HEK293T (cell line): ENCODE results near the gene HPF1.
"Not testable (repeated sequence)": the region's sequence is repeated elsewhere in the genome, so short reads cannot be mapped to it uniquely, and the experiment has no call there.

ENCODE experiments used
- CTCF ChIA-PET: fragments of 350-600 bp; formaldehyde crosslinking; extraction: SDS; loops from one replicate; lab custom pipeline; 2021; ENCODE audit warnings: antibody characterized with exemption, inconsistent platforms; lab: Yijun Ruan, JAX
- POLR2A ChIA-PET: fragments of 350-600 bp; formaldehyde crosslinking; extraction: SDS; loops from one replicate; lab custom pipeline; 2020; ENCODE audit warnings: antibody characterized with exemption, inconsistent platforms; lab: Yijun Ruan, JAX
- DNase-seq: peaks from one replicate; pipeline ENCODE4 v3.0.0; 2012; ENCODE audit warnings: mixed read lengths; ENCODE audit errors: extremely low spot score
- ARNT ChIP-seq: fragments of 450-650 bp; IDR thresholded peaks from 2 replicates; pipeline ENCODE4 v1.6.1; 2017; ENCODE audit warnings: mild to moderate bottlenecking
- BHLHE40 ChIP-seq: fragments of 450-650 bp; IDR thresholded peaks from 2 replicates; pipeline ENCODE4 v1.6.1; 2016; ENCODE audit warnings: mild to moderate bottlenecking, moderate library complexity, borderline replicate concordance
- CTBP1 ChIP-seq: fragments of 450-650 bp; IDR thresholded peaks from 2 replicates; pipeline ENCODE4 v1.6.1; 2016; ENCODE audit warnings: borderline replicate concordance
- ELF4 ChIP-seq: fragments of 450-650 bp; IDR thresholded peaks from 2 replicates; pipeline ENCODE4 v1.6.1; 2017; ENCODE audit warnings: antibody characterized with exemption
- FOXA1 ChIP-seq: fragments of 450-650 bp; IDR thresholded peaks from 2 replicates; pipeline ENCODE4 v1.6.1; 2016; ENCODE audit warnings: mild to moderate bottlenecking
- FOXK2 ChIP-seq: fragments of 450-650 bp; IDR thresholded peaks from 2 replicates; pipeline ENCODE4 v1.6.1; 2016; ENCODE audit warnings: mild to moderate bottlenecking
- FOXM1 ChIP-seq: fragments of 450-650 bp; IDR thresholded peaks from 2 replicates; pipeline ENCODE4 v1.6.1; 2017; ENCODE audit warnings: mild to moderate bottlenecking, borderline replicate concordance
- HDGF ChIP-seq: fragments of 450-650 bp; IDR thresholded peaks from 2 replicates; pipeline ENCODE4 v1.6.1; 2017; ENCODE audit warnings: antibody characterized with exemption, borderline replicate concordance
- L3MBTL2 ChIP-seq: fragments of 450-650 bp; conservative IDR thresholded peaks from 2 replicates; pipeline ENCODE4 v1.6.1; 2016; ENCODE audit warnings: mild to moderate bottlenecking
- LEF1 ChIP-seq: fragments of 450-650 bp; IDR thresholded peaks from 2 replicates; pipeline ENCODE4 v1.6.1; 2017; ENCODE audit warnings: mild to moderate bottlenecking, borderline replicate concordance
- NFRKB ChIP-seq: fragments of 450-650 bp; IDR thresholded peaks from 2 replicates; pipeline ENCODE4 v1.6.1; 2016; ENCODE audit warnings: mild to moderate bottlenecking, moderate library complexity
- PKNOX1 ChIP-seq: fragments of 450-650 bp; IDR thresholded peaks from 2 replicates; pipeline ENCODE4 v1.6.1; 2016
- SP1 ChIP-seq: fragments of 450-650 bp; IDR thresholded peaks from 2 replicates; pipeline ENCODE4 v1.6.1; 2017
- SUZ12 ChIP-seq: fragments of 450-650 bp; IDR thresholded peaks from 2 replicates; pipeline ENCODE4 v1.6.1; 2016; ENCODE audit warnings: mild to moderate bottlenecking
- TARDBP ChIP-seq: fragments of 450-650 bp; IDR thresholded peaks from 2 replicates; pipeline ENCODE4 v1.6.1; 2016
- ZNF384 ChIP-seq: fragments of 450-650 bp; IDR thresholded peaks from 2 replicates; pipeline ENCODE4 v1.6.1; 2016

The HPF1 gene

DNA sequence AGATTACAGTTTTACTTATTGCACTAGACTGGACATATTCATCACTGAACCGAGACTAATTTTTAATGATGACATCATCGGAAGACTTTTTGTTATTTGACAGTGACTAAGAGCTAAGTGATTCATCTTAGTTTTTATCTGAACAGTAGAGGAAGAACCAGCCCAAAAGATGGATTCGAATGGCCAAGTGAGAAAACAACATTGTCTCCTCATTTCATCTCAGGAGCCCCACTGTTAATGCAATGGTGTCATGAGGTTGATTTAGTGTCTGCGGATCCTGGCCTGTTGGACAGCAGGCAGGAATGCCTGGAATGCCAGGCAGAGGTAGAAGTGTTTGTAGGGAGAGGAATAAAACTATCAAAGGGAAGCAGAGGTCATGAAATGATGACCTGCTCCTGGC lies 37.8 kb upstream of the HPF1 start:
- TF ChIP-seq PKNOX1 (peak; percentile 37; the same call in 1 of the 2 replicates), CTBP1 (no peak)
- ChIA-PET POLR2A (no interaction called here), CTCF (interaction anchor here (1.5 kb wide), 1 partner anchor 15 kb away, joined by 5 read pairs; no protein-coding TSS in a partner anchor)
- DNase-seq = no peak

GRCh38 chr4:169791527-169792156 lies 33.9 kb upstream of the HPF1 start:
- TF ChIP-seq SP1 (no peak), L3MBTL2 (peak; percentile 57; the same call in 1 of the 2 replicates), FOXM1 (no peak), LEF1 (no peak), ARNT (no peak), FOXK2 (no peak), ELF4 (no peak)
- ChIA-PET POLR2A (interaction anchor here (0.8 to 1.4 kb wide), 6 partner anchors 31 to 254 kb away, joined by 3 to 6 read pairs (median 4); partner anchors contain the start of gene MFAP3L), CTCF (interaction anchor here (0.6 to 1.7 kb wide), 9 partner anchors 19 to 298 kb away, joined by 3 to 6 read pairs (median 3); partner anchors contain the start of genes AADAT, HPF1 and NEK1)
- peak; percentile 72 for DNase-seq

DNA sequence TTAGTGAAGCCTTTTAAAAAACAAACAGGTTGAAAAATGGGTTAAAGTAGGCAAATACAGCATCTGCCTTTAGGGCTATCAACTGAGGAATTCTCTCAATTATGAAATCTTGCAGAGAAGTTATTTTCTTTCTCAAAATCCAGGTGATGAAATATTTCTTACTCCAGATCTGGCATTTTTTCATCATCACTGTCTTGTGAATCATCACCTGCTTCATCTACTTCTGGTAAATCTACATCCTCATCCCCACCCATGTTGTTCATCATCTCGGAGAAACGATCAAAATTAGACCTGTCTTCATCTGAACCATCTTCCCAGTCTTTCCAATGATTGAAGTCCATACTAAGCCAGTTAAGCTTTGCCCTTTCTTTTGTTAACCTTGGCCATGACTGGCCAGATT lies 33.3 kb upstream of the HPF1 start:
- TF ChIP-seq ELF4 = no peak
- no peak for TF ChIP-seq NFRKB
- TF ChIP-seq ARNT = no peak
- no peak for TF ChIP-seq SP1
- no peak for TF ChIP-seq SUZ12
- no peak for TF ChIP-seq ZNF384
- TF ChIP-seq FOXA1 = no peak
- TF ChIP-seq FOXK2 = no peak
- no peak for TF ChIP-seq LEF1
- no peak for TF ChIP-seq BHLHE40
- TF ChIP-seq L3MBTL2 = no peak
- no peak for TF ChIP-seq CTBP1
- no peak for TF ChIP-seq TARDBP
- TF ChIP-seq PKNOX1 = no peak
- TF ChIP-seq HDGF = no peak
- DNase-seq = no peak
- CTCF ChIA-PET = interaction anchor here (0.6 to 1.7 kb wide), 7 partner anchors 19 to 299 kb away, joined by 3 to 6 read pairs (median 4); partner anchors contain the start of genes AADAT, HPF1 and NEK1
- POLR2A ChIA-PET = interaction anchor here (0.8 to 1.4 kb wide), 6 partner anchors 30 to 254 kb away, joined by 3 to 6 read pairs (median 4); partner anchors contain the start of gene MFAP3L

GRCh38 chr4:169774466-169775445 lies 17.0 kb upstream of the HPF1 start:
- TF ChIP-seq ELF4 = no peak
- no peak for TF ChIP-seq TARDBP
- TF ChIP-seq CTBP1 = no peak
- TF ChIP-seq ZNF384 = no peak
- no peak for TF ChIP-seq BHLHE40
- TF ChIP-seq FOXK2 = no peak
- no peak for TF ChIP-seq HDGF
- TF ChIP-seq FOXM1 = no peak
- no peak for TF ChIP-seq PKNOX1
- no peak for TF ChIP-seq FOXA1
- TF ChIP-seq SUZ12 = no peak
- no peak for TF ChIP-seq SP1
- no peak for TF ChIP-seq NFRKB
- TF ChIP-seq LEF1 = no peak
- no peak for TF ChIP-seq L3MBTL2
- TF ChIP-seq ARNT = no peak
- DNase-seq = no peak
- ChIA-PET POLR2A (no interaction called here), CTCF (interaction anchor here (0.6 kb wide), 1 partner anchor 142 kb away, joined by 3 read pairs; no protein-coding TSS in a partner anchor)

DNA sequence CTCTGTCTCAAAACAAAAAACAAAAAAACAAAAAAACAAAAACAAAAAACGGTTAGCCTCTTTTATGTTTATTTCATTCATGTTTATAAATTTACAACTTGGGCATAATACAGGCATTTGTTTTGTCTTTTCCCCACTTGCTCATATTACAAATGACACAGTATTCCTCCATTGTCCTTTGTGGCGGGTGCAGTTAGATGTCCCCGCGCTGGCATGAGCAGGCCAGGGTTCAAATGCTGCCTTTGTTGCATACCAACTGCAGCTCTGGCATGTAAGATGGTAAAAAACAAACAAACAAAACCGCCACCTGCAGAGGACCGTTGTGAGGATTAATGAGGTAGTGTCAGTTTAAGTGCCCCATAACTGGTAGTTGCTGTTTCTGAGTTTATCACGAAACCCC lies 16.1 kb upstream of the HPF1 start:
- ChIA-PET CTCF (no interaction called here), POLR2A (no interaction called here)
- TF ChIP-seq ARNT = no peak
- no peak for DNase-seq

DNA sequence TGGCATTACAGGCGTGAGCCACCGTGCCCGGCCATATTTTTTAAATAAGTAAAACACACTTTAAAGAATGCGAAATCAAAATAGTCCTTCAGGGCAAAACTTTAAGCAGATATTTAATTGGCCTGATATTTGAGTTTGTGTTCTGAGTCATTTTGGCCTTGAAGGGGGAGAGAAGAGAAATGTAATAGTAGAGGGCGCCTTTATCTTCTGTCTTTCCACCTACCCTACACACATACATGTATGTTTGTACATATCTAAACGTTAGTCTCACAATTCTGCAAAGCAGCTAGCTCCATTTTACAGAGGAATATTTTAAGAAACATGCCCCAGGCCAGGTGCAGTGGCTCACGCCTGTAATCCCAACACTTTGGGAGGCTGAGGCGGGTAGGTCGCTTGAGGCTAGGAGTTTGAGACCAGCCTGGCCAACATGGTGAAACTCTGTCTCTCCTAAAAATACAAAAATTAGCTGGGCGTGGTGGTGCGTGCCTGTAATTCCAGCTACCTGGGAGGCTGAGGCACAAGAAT lies 13.9 kb upstream of the HPF1 start:
- POLR2A ChIA-PET, CTCF ChIA-PET, DNase-seq: not testable (repeated sequence)
